NCI-H2227 treated with DMSO at 0.1 percent for 48 hours (cell line): ENCODE data around the gene ATP7B.

Experiments used
- DNase-seq: peaks from one replicate; lab custom pipeline; 2025; lab: John Stamatoyannopoulos, UW

ATP7B gene

GRCh38 chr13:51978796-51979556 is 32.3 kb downstream of the ATP7B start:
- no peak for DNase-seq

DNA sequence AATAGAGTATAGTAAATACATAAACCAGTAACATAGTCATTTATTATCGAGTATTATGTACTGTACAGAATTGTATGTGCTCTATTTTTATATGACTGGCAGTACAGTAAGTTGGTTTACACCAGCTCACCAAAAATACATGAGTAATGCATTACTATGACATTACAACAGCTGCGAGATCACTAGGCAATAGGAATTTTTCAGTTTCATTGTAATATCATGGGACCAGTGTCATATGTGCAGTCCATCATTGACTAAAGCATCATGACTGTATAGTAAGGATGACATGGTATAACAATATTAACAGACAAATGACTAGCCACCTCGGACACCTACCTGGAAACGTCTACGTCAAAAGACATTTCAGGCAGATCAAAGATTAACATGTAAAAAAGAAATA is 33.6 kb downstream of the ATP7B start:
- no peak for DNase-seq

- DNase-seq, result no peak
Measured at GRCh38 chr13:51976890-51977289, 34.4 kb downstream of the ATP7B start.

DNA sequence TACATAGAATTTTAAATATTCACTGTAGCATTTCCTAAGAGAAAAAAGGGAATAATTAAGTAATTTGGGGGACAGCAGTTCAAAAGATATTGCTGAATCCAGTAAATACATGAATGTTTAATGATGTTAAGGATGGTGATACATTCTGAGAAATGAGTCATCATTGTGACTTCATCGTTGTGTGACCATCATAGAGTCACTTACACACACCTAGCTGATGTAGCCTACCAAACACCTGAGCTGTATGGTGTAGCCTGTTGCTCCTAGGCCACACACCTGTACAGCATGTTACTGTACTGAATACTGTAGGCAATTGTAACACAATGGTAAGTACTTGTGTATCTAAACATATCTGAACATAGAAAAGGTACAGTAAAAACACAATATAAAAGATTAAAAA is 34.8 kb downstream of the ATP7B start:
- DNase-seq, result no peak

DNA sequence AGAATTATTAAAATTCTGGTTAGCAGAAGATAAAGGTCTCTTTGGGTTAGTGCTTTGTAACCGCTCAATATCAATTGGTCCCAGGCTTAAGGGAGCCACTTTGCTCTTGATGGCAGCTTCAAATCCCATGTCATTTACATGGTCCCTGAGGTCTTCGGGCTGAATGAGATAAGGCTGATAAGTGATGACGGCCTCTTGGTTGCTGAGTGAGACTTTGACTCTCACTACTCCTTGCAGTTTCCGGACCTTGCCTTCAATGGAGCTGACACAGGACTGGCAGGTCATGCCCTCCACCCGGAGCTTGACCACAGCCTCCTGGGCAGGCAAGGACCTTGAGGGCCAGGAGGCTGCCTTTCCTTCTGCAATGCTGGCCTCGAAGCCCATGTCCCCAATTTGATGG is 36.8 kb downstream of the ATP7B start:
- DNase-seq, result no peak

DNA sequence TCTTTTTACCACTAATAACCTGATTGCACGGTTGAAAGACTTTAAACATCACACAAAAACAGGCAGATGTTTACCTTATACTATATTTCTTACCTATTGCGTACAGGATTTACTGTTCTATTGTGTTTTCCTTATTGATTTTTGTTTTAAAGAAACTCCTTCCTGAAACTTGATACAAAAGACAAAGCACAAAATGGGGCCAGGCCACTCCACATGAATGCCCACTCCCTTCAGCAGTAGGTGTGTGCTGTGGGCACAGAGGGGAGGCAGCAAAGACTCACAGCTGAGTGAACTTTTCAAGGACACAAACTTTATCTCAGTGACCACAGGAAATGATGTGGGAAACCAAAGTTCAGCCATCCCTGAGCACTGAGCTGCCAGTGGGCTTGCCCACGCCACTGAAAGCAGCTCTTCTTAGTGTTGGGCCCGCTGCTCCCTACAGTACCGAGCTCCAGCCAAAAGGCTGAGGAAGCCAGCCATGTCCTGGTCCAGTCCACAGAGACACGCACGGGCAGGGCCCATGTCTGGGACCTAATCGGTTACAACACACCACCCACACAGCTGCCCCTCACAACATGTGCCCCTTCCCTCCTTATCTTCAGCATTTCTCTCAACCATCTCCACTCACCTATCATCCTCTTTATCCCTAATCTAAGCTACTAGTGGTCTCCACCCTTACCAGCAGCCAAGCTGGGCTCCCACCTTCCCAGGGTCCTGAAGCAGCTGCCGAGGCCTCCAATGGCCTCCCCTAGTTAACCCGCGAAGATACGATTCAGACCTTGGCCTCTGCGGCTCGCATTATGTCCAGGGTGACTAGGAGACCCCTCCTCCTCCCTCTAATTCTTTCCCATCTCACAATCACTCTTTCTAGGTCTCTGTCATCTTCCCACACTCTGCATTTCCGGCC is 39.5 kb downstream of the ATP7B start:
- DNase-seq, result no peak

- no peak for DNase-seq
Measured at GRCh38 chr13:51970349-51970748, 40.9 kb downstream of the ATP7B start.

- DNase-seq, result no peak
Measured at GRCh38 chr13:51967482-51968446, 43.5 kb downstream of the ATP7B start.

GRCh38 chr13:51966186-51966585 is 45.1 kb downstream of the ATP7B start:
- no peak for DNase-seq

DNA sequence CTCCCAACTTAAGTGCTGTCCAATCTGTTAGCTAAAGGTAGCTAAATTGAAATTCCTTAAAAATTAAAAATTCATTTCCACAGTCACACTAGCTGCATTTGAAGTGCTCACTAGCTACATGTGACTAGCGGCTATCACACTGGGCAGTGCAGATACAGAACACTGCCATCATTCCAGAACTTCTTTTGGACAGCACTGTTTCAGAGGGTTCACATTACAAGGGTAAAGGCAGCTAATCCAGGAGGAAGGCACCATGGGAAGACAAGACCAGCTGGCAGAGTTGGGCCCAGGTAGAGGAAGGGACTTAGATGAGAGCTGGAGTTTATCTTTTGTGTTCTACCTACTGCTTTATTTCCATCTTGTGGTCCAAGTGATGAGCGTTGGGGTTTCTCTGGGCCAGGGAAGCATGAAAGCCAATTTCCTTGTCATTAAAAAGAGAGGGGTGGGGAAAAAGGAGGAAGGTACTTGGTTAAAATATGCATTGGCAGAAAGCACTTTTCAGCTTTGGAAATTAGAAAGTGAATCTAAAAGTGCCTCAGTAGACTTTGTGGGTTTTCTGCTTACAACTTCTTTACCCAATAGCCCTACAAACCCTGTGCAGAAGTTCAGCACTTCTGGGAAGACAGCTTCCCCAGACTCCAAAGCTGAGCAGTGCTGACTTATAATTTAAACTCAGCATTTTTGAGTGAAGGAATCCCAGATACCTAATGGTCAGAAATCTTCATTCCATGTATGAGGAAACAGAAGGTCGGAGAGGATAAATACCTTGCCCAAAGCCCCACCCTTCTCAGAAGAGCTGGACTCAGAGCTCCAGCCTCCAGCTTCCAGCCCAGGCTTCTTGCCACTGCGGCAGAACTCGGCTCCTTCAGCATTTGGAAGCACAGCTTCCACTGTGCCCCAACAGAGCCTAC is 49.5 kb downstream of the ATP7B start:
- DNase-seq, result no peak

GRCh38 chr13:51960766-51961165 is 50.5 kb downstream of the ATP7B start:
- no peak for DNase-seq

DNA sequence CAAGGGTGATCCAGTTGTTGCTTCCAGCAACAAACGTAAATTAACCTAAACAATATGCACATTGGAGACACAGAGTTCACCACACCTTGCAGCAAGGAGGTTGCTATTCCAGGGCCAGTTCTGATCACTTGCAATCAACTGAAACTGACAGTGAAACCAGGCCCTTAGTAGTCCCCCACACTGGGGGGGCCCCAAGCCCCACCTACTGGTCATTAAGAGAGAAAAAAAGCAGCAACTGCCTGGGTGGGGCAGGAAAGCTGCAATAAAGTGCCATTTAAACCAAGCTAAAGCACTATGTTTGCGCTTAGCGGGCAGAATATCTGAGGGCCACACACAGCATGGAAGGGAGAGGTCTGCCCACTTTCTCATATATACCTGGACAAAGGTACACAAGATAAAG is 51.5 kb downstream of the ATP7B start:
- no peak for DNase-seq

DNA sequence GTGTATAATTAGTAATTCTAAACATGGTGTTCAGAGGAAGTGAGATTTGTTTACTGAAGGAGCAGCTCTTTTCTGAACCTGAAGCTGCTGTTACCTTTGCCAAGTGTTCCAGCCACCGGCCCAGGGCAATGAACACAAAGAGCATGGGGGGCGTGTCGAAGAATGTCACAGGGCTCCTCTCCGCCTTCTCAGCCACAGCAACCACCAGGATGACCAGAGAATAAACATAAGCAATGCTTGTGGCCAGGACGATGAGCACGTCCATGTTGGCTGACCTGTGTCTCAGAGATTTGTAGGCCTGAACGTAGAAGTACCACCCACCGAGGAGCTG is 53.1 kb downstream of the ATP7B start:
- no peak for DNase-seq

DNA sequence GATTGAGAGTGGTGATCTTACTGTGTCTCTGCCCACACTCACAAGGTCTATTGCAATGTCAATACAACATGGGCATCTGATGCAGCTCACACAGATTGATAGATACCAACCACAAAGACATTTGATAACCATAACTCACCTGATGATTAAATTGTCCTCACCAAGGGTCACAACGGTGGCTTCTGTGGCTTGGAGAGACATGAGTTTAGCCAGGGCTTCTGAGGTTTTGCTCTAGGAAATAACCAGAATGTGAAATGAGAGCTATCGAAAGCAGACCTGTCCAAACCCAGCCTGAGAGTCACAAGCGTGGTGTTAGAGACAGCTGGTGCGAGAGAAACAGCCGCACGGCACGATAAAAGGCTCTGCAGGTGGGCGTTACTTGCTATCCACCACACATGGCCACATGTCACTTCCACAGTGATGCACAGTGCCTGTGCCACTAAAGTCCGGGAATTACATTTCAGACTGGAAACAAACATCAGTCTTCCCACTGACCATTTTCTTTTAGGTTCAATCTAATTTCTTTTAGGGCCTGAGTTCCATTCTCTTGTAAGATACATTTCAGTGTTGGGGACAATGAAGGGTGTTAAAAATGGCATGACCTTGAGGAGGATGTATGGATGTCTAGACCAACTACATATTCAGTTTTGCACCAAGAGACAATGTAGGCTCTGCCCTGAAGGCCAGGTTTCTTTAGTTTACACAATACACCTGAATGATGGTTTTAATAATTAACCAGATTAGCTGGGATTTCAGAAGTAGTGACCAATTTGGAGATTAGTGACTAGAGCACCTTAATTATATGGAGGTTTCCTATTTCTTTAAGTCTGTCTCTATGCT is 53.7 kb downstream of the ATP7B start:
- DNase-seq, result no peak

DNA sequence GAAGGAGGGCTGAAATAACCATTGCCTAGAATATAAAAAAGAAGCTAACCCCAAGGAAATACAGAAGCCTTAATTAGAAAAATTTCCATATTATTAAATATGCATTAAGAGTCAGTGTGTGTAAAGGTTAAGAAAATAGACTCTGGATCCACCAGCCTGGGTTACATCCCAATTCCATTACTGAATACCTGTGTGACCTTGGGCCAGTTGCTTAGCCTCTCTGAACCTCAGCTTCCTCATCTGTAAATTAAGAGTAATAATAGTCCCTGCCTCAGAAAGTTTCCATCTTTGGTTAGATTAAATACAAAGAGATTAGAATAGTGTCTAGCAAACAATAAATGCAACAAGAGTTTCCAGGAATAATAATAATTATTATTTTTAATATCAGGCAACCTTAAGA is 54.5 kb downstream of the ATP7B start:
- no peak for DNase-seq

DNA sequence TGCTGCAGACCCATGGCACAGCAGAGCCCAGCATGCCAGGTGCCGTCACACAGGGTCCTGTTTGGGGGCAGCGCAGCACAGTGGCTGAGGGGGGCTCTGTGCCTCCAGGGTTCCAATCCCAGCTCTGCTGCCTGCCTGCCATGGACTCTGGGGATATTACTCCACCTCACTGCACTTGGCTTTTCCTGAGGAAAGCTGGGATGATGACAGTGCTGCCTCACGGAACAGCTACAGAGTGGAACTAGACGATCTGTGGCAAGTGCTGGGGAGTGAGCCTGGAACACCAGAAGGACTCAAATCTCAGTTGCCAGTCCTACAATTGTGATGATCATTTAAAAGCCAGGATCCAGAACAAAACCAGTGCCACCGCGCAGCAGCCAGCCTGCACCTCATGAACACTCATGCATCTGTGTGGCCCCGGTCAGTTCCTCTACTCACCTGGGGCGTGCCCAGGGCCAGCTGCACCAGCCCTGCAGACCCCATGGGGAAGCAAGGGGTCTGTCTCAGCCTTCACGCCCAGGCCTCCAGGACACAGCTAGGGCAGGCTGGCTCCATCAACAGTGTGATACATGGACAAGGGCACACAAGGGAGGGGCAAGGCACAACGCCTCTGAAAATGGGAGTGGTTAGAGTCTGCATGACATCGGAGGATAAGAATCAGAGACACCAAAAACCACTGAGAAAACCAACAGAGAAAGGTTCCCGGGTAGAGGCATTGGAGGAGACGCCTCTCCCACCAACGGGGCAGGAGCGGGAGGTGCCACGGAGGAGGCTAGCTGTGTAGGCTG is 55.2 kb downstream of the ATP7B start:
- no peak for DNase-seq

DNA sequence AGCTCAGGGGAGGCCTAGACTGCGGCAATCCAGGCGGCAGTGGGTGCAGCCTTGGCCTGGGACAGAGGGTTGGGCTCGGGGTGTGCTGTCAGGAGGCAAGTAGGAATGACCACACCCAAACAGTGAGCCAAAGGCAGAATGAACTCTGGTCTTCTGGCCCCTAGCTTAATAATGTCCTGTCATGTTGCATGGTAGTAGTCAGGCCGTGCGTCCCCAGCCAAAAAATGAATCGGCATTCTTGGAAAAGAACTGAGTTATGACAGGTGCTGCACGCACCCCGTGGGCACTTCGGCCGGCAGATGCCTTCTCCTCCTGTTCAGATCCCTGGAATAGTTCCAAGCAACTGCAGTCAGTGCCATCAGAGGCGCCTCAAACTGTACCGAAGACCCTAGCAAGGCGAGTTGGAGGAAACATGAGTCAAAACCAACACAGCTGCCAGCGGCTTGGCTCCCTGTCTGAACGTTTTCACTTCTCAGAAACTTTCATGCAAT is 55.9 kb downstream of the ATP7B start:
- DNase-seq, result no peak

- no peak for DNase-seq
Measured at GRCh38 chr13:51953347-51954195, 57.7 kb downstream of the ATP7B start.
